Smooth muscle cell of the umbilical artery (primary cell): Measurements from ENCODE around the gene IL2. TPM values are rescaled to one million over a fixed set of nuclear protein-coding genes. Genes with fewer than 3 reads are reported as not detected.

Experiments used
- total RNA-seq: library from RNA; depleted of rRNA; stranded (reverse); fragments of >200 nt; gene quantifications from 2 replicates; pipeline ENCODE4 v1.2.3, GENCODE V29; 2014

The IL2 gene
- total RNA-seq, result not detected in 2 replicates

DNA sequence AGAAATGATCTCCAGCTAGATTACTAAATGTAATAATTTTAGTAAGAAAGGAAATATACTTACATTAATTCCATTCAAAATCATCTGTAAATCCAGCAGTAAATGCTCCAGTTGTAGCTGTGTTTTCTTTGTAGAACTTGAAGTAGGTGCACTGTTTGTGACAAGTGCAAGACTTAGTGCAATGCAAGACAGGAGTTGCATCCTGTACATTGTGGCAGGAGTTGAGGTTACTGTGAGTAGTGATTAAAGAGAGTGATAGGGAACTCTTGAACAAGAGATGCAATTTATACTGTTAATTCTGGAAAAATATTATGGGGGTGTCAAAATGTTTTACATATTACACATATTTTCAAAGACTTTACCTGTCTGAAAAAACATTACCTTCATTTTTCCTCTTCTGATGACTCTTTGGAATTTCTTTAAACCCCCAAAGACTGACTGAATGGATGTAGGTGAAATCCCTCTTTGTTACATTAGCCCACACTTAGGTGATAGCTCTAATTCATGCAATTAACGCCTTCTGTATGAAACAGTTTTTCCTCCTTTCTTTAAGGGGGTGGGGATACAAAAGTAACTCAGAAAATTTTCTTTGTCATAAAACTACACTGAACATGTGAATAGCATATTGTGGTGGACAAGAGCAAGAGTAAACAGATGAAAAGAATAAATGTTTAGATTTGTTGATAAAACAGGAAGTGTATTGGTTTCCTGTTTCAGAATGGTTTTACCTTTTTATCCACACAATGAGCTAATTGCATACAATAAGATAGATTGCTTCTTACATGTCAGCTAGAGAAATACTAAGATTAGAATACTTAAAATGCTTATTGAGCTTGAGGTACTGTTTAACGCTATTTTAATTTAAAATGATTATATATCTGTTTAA is at the start of gene IL2:
Gene IL2, minus strand, starts transcription at position 495 of the 886 bp plus-strand sequence. Its CDS starts 285 bp downstream, at position 210.

Other genes with a start within 250 kb of the IL2 start
- not detected in 2 replicates for gene ADAD1, start 77.7 kb downstream of the IL2 start, total RNA-seq
- not detected in 2 replicates for gene IL21, start 164.3 kb upstream of the IL2 start, total RNA-seq